DND-41 (cell line): Measurements from ENCODE around the gene PHKG2.

ENCODE experiments used
- EZH2 ChIP-seq: IDR thresholded peaks from 3 replicates; pipeline ENCODE4 v1.6.1; 2012; ENCODE audit warnings: borderline replicate concordance, low read depth, mild to moderate bottlenecking, moderate library complexity, low read length, inconsistent platforms; ENCODE audit not compliant: severe bottlenecking
- TF ChIP-seq, protein P1 (sequence below): IDR thresholded peaks from 2 replicates; pipeline ENCODE4 v1.5.1; 2012; ENCODE audit warnings: borderline replicate concordance, low read length, moderate library complexity, mild to moderate bottlenecking; ENCODE audit not compliant: poor library complexity, severe bottlenecking; ENCODE audit errors: extremely low read depth

DNA sequence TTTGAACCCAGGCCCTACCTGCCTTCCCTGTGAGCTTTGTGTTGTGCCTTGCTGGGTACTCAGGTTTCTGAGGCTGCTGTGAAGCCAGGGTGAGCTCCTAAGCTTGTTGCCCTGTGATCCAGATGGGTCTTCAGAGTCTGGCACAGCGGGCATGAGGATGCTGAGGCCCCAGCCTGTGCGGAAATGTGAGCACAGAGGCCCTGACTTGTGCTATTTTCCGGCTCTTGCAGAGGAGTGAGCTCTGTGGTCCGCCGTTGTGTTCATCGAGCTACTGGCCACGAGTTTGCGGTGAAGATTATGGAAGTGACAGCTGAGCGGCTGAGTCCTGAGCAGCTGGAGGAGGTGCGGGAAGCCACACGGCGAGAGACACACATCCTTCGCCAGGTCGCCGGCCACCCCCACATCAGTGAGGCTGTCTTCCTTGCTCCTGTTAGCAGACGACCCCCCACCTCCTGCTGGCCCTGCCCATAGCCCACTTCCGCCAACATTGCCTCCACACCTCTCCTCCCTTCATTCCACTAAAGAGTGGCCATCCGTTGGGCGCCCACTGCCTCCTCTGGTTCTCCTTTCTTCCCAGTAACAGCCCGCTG is 2.7 kb downstream of the PHKG2 start:
- TF ChIP-seq, protein P1, sequence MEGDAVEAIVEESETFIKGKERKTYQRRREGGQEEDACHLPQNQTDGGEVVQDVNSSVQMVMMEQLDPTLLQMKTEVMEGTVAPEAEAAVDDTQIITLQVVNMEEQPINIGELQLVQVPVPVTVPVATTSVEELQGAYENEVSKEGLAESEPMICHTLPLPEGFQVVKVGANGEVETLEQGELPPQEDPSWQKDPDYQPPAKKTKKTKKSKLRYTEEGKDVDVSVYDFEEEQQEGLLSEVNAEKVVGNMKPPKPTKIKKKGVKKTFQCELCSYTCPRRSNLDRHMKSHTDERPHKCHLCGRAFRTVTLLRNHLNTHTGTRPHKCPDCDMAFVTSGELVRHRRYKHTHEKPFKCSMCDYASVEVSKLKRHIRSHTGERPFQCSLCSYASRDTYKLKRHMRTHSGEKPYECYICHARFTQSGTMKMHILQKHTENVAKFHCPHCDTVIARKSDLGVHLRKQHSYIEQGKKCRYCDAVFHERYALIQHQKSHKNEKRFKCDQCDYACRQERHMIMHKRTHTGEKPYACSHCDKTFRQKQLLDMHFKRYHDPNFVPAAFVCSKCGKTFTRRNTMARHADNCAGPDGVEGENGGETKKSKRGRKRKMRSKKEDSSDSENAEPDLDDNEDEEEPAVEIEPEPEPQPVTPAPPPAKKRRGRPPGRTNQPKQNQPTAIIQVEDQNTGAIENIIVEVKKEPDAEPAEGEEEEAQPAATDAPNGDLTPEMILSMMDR = no peak
- no peak for TF ChIP-seq EZH2
